ENCODE data around the gene RPS27L. TPM values are rescaled to one million over a fixed set of nuclear protein-coding genes. Genes with fewer than 3 reads are reported as not detected.

Gene RPS27L
- total and polyA plus RNA-seq, 2 of the 8 experiments (the other 6 are each of a cell fraction or from before 2014, with no cell fraction given) = 115 to 143 TPM

DNA sequence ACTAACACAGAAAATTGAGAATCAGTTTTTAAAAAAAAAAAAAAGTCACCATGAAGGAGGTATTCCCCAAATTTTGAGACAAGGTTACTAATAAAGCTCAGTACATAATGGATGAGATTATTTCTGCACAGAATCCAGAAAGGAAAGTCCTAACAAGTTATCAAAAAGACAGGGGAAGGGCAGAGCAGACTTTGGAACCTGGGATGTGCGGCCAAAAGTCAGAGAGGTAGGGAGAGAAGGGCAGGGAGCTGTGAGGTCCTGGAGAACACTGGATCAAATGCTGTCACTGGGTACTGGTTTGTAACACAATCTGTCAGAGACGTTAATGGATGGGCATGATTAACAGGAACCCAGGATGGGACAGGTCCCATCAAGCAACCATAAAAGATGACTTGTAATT, 47.8 kb downstream of the RPS27L start (continued):
- TF ChIP-seq SRF (IDR thresholded peaks at IDR 0.05; ENCODE audit: low read depth, low read length) (no peak), KDM4A (IDR thresholded peaks at IDR 0.05; ENCODE audit: low read depth, low read length, severe bottlenecking) (no peak), BCL11A (IDR thresholded peaks at IDR 0.05; ENCODE audit: low read depth in 2 of 2, low read length in 2 of 2) (no peak), TCF12 (IDR thresholded peaks at IDR 0.05; ENCODE audit: low read depth, low read length) (no peak), RAD21 (IDR thresholded peaks at IDR 0.05 in 1 of 2, conservative IDR thresholded peaks at IDR 0.05 in 1 of 2; ENCODE audit: low read depth in 2 of 2, low read length in 2 of 2) (no peak), SIRT6 (IDR thresholded peaks at IDR 0.05; ENCODE audit: low read length) (no peak), MAFK (IDR thresholded peaks at IDR 0.05; ENCODE audit: low read depth, low read length) (no peak)
- TF ChIP-seq, protein P1, sequence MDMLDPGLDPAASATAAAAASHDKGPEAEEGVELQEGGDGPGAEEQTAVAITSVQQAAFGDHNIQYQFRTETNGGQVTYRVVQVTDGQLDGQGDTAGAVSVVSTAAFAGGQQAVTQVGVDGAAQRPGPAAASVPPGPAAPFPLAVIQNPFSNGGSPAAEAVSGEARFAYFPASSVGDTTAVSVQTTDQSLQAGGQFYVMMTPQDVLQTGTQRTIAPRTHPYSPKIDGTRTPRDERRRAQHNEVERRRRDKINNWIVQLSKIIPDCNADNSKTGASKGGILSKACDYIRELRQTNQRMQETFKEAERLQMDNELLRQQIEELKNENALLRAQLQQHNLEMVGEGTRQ (IDR thresholded peaks at IDR 0.05; ENCODE audit: low read length) = no peak

All from H1 (cell line).